Measurements from ENCODE around the gene DHRS3.

Gene DHRS3

DNA sequence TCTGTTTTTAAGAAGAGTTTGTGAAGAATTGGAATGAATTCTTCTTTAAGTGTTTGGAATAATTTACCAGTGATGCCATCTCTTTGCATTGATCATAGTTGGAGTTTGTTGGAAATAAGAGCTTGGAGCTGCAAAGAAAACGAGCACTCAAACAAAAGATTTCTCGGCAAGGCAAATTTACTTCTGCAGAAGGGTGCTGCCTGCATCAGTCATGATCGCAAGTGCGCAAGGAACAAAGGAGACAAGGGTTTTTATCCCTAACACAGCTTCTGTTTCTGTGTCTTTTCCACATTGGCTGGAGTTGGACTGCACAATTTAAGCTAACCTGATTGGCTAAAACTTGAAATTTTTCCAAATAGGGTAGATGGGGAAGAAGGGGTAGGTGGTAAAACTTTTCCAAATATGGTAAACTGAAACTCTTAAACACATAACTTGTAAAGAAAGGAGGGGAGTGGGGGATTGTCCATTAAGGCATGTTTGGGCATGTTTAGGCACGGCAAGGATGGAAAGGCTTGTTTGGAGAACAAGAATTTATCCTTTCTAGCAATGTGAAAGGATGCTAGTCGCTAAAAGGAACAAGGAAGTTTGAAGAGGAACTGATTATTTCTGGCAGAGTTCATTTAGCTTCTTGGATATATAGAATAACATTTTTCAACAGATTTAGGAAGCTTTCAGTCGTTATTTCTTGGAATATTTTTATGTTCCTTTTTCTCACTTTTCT lies 22.4 kb upstream of the DHRS3 start:
- no peak for TF ChIP-seq SIN3A (IDR thresholded peaks at IDR 0.05; ENCODE audit: borderline replicate concordance, insufficient read depth, low read length)
- TF ChIP-seq, protein P1, sequence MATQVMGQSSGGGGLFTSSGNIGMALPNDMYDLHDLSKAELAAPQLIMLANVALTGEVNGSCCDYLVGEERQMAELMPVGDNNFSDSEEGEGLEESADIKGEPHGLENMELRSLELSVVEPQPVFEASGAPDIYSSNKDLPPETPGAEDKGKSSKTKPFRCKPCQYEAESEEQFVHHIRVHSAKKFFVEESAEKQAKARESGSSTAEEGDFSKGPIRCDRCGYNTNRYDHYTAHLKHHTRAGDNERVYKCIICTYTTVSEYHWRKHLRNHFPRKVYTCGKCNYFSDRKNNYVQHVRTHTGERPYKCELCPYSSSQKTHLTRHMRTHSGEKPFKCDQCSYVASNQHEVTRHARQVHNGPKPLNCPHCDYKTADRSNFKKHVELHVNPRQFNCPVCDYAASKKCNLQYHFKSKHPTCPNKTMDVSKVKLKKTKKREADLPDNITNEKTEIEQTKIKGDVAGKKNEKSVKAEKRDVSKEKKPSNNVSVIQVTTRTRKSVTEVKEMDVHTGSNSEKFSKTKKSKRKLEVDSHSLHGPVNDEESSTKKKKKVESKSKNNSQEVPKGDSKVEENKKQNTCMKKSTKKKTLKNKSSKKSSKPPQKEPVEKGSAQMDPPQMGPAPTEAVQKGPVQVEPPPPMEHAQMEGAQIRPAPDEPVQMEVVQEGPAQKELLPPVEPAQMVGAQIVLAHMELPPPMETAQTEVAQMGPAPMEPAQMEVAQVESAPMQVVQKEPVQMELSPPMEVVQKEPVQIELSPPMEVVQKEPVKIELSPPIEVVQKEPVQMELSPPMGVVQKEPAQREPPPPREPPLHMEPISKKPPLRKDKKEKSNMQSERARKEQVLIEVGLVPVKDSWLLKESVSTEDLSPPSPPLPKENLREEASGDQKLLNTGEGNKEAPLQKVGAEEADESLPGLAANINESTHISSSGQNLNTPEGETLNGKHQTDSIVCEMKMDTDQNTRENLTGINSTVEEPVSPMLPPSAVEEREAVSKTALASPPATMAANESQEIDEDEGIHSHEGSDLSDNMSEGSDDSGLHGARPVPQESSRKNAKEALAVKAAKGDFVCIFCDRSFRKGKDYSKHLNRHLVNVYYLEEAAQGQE (IDR thresholded peaks at IDR 0.05; ENCODE audit: insufficient read depth in 1 of 2, low read depth in 2 of 2, low read length in 2 of 2): no peak
- TF ChIP-seq POLR2AphosphoS5 (IDR thresholded peaks at IDR 0.05; ENCODE audit: low read depth, low read length): no peak
- no peak for TF ChIP-seq TAF1 (IDR thresholded peaks at IDR 0.05; ENCODE audit: borderline replicate concordance, insufficient read depth, low read length)
- no peak for TF ChIP-seq FOXP2 (optimal IDR thresholded peaks at IDR 0.05; ENCODE audit: borderline replicate concordance, extremely low read depth, extremely low read length, insufficient read depth)

DNA sequence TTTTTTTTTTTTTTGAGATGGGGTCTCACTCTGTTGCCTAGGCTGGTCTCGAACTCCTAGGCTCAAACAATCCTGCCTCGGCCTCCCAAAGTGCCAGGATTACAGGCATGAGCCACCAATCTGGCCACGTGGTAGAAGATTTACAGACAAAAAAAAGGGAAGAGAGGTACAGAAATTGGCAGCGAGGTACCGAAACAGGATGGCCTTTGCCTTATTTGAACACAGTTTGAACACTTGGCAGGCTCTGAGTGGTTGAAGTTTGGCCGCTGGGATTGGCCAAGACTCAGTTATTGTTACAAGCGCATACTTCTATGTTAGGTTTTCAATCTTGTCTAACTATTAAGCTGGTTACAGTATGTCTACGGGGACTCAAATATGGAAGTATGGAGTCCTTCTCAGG lies 19.7 kb upstream of the DHRS3 start:
- TF ChIP-seq POLR2AphosphoS5 (IDR thresholded peaks at IDR 0.05; ENCODE audit: low read depth, low read length) (no peak), SIN3A (IDR thresholded peaks at IDR 0.05; ENCODE audit: borderline replicate concordance, insufficient read depth, low read length) (no peak), TAF1 (IDR thresholded peaks at IDR 0.05; ENCODE audit: borderline replicate concordance, insufficient read depth, low read length) (no peak), FOXP2 (optimal IDR thresholded peaks at IDR 0.05; ENCODE audit: borderline replicate concordance, extremely low read depth, extremely low read length, insufficient read depth) (no peak)
- TF ChIP-seq, protein P1 (IDR thresholded peaks at IDR 0.05; ENCODE audit: insufficient read depth in 1 of 2, low read depth in 2 of 2, low read length in 2 of 2): no peak

DNA sequence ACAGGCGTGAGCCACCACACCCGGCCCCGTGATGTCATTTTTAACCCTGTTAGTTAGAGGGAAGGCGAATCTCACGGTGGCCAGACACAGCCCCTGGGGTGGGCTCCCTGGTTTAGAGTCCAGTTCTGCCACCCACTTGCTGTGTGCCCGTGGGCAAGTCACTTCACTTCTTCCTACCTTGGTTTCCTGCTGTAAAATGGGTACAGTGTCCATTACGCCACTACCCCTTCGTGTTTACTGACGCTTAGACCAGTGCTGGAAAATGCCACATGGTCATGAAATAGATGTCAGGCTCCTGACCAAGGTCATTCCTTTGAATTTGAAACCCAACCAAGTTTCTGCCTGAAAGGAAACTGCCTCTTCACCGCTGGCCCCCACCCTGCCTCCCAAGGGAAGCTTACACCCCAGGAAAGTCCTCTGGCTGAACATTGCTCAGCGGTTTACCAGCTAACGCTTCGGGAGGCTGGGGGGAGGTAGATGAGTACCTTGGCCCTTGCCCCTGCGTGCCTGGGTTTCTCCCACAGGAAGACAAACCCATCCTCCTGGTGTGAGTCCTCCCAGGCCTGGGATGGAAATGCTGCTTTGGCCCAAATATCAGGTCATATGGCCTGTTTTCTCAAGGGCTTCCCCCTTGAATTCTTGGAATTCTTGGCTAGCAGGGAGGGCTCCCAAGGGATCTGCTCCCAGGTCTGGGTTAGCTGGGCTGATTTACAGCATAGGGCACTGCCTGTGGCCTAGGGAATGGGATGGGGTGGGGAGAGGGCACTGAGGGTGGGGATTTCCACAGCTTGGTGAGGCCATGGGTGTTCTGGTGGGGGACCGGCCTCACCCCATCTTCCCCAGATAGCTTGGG lies 18.3 kb upstream of the DHRS3 start:
- TF ChIP-seq SIN3A (IDR thresholded peaks at IDR 0.05; ENCODE audit: borderline replicate concordance, insufficient read depth, low read length): no peak
- TF ChIP-seq, protein P1 (IDR thresholded peaks at IDR 0.05; ENCODE audit: insufficient read depth in 1 of 2, low read depth in 2 of 2, low read length in 2 of 2): no peak
- TF ChIP-seq TAF1 (IDR thresholded peaks at IDR 0.05; ENCODE audit: borderline replicate concordance, insufficient read depth, low read length): no peak
- no peak for TF ChIP-seq POLR2AphosphoS5 (IDR thresholded peaks at IDR 0.05; ENCODE audit: low read depth, low read length)
- no peak for TF ChIP-seq FOXP2 (optimal IDR thresholded peaks at IDR 0.05; ENCODE audit: borderline replicate concordance, extremely low read depth, extremely low read length, insufficient read depth)

DNA sequence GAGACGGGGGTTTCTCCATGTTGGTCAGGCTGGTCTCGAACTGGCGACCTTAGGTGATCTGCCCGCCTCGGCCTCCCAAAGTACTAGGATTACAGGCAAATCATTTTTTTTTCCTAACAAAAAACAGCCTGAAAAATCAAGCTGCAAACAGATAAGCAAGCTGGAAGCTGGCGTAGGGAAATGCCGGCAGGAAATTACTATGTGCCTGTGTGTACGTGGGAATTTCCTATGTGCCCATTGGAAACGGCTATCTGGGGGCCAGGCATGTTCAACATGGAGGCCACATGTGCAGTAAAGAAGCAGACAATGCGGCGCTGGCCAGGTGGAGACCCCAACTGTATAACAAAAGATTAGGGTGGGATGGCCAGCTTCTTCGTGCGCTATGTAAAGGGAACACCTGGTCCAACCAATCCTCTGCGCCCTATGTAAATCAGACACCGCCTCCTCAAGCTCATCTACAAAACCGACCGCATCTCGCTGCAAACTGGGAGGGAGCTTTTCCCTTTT lies 16.7 kb upstream of the DHRS3 start:
- TF ChIP-seq SIN3A (IDR thresholded peaks at IDR 0.05; ENCODE audit: borderline replicate concordance, insufficient read depth, low read length): no peak

DNA sequence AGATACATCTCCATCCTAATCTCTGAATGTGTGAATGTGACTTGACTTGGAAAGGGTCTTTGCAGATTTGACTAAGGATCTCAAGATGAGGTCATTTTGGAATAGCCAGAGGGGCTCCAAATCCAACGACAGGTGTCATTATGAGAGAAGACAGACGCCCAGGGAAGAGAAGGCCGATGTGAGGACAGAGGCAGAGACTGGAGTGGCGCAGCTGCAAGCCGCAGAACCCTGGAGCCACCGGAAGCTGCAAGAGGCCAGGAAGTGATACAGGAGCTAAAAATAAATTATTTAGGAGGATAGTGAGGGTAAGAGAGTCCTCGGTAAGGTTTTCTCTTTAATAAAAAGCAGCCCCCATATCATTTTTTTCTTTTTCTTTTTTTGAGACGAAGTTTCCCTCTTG lies 16.1 kb upstream of the DHRS3 start:
- TF ChIP-seq POLR2AphosphoS5 (IDR thresholded peaks at IDR 0.05; ENCODE audit: low read depth, low read length) (no peak), TAF1 (IDR thresholded peaks at IDR 0.05; ENCODE audit: borderline replicate concordance, insufficient read depth, low read length) (no peak)

DNA sequence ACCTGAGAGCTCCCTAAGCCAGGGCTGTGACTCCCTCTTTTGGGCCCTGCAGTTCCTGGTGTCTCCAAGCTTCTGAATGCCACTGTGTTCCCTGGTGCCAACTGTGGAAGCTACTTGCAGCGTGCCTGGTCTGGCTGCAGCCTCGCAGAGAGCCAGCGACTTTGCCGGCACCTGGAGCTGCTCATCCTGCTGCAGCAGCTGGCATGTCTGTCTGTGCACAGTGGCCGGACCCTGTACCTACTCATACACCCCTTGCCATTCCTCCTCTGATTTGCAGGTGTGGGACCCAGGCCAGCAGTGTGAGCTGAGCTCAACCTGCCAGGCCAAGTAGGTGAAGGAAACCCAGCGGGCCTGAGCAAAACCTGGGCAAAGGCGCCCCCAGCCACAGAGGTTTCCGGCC lies 13.6 kb upstream of the DHRS3 start:
- TF ChIP-seq FOXP2 (optimal IDR thresholded peaks at IDR 0.05; ENCODE audit: borderline replicate concordance, extremely low read depth, extremely low read length, insufficient read depth) (no peak), TAF1 (IDR thresholded peaks at IDR 0.05; ENCODE audit: borderline replicate concordance, insufficient read depth, low read length) (no peak), POLR2AphosphoS5 (IDR thresholded peaks at IDR 0.05; ENCODE audit: low read depth, low read length) (no peak), SIN3A (IDR thresholded peaks at IDR 0.05; ENCODE audit: borderline replicate concordance, insufficient read depth, low read length) (no peak)
- TF ChIP-seq, protein P1 (IDR thresholded peaks at IDR 0.05; ENCODE audit: insufficient read depth in 1 of 2, low read depth in 2 of 2, low read length in 2 of 2): no peak
